Left lung (tissue), 10 donors: ENCODE measurements around the gene TNF. TPM values are rescaled to one million over a fixed set of nuclear protein-coding genes. Genes with fewer than 3 reads are reported as not detected.

ENCODE experiments used
- ATAC-seq: fragments of 200-7000 bp; cut with Tn5 transposase; one replicate; pipeline ENCODE4 v1.9.1; 2020; ENCODE audit warnings: moderate library complexity
- DNase-seq, 4 donors: peaks; one replicate each; pipeline ENCODE4 v3.0.0-alpha.2; 2013 to 2020
- H3K27ac ChIP-seq, 2 donors: fragments of 200-600 bp; sonication (generic) in 1 of 2; one replicate each; pipeline versions ENCODE4 v1.5.0 to v1.8.0; 2020 to 2021
- H3K27me3 ChIP-seq, 2 donors: fragments of 200-600 bp; sonication (generic) in 1 of 2; one replicate each; pipeline versions ENCODE4 v1.5.0 to v1.8.0; 2020 to 2021
- H3K36me3 ChIP-seq, 2 donors: fragments of 200-600 bp; sonication (generic) in 1 of 2; one replicate each; pipeline versions ENCODE4 v1.5.0 to v1.8.0; 2020 to 2021
- H3K4me1 ChIP-seq, 2 donors: fragments of 200-600 bp; one replicate each; pipeline ENCODE4 v1.8.0; 2021
- H3K4me3 ChIP-seq, 2 donors: fragments of 200-600 bp; sonication (generic) in 1 of 2; one replicate each; pipeline versions ENCODE4 v1.5.0 to v1.8.0; 2020 to 2021; ENCODE audit warnings: mild to moderate bottlenecking in 1 of 2
- H3K9me3 ChIP-seq, 2 donors: fragments of 200-600 bp; sonication (generic) in 1 of 2; one replicate each; pipeline versions ENCODE4 v1.5.0 to v1.8.0; 2020 to 2021
- intact Hi-C, 2 donors: fragments of 100-400 bp; cut with DNase I; formaldehyde crosslinking; loops; one replicate each; pipeline versions ENCODE4 v1.11.2 to v1.14.2; 2022
- polyA plus RNA-seq, 6 donors: library from polyadenylated mRNA; unstranded; fragments of 120-200 nt; gene quantifications; one replicate each; pipeline ENCODE4 v1.2.1, GENCODE V29; 2013; ENCODE audit not compliant: insufficient read length in 6 of 6
- total RNA-seq, 2 donors: library from RNA; stranded (reverse); fragmentation: NEBNext Ultra II Directional; extraction: Animal tissue kit (Norgen Biotek cat#: 25700); gene quantifications; one replicate each; pipeline ENCODE4 v1.2.1, GENCODE V29; 2021
- TF ChIP-seq, protein P1 (sequence below), 2 donors: fragments of 200-600 bp; sonication (generic) in 1 of 2; IDR thresholded peaks; one replicate each; pipeline versions ENCODE4 v1.5.0 to v1.8.0; 2021; ENCODE audit warnings: antibody characterized with exemption in 2 of 2
- donor health status: DM: no; HTN: yes; CAD: no.
- donor health status: DM: no; HTN: no; CAD: no.

TNF gene
- total and polyA plus RNA-seq, 8 donors: 0.19 to 10.4 (median 0.29) TPM; not detected in 1

DNA sequence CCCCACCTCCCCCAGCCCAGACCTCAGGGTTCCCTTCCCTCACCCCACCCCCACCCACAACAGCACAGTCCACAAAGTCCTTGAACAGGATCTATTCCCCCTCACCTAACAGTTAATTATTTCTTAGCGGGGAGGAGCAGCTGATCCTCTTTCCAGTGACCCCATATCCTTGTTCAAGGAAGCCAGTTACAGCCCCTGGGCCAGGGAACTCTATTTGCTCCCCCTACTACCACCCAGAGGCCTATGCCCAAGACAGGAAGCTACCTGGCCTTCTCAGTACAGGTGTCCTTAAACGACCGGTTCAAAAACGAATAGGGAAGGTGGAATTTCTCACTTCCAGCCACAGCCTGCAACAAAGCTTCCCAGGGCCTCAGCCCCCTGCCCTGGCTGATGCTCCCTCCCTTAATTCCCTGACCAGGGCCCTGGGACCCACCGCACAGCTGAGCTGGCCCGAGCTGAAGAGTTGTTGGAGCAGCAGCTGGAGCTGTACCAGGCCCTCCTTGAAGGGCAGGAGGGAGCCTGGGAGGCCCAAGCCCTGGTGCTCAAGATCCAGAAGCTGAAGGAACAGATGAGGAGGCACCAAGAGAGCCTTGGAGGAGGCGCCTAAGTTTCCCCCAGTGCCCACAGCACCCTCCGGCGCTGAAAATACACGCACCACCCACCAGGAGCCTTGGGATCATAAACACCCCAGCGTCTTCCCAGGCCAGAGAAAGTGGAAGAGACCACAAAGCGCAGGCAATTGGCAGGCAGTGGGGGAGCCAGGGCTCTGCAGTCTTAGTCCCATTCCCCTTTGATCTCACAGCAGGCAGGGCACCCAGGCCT is 45.8 kb upstream of the TNF start:
- no peak for ATAC-seq
- H3K27ac ChIP-seq: no peak overlapping the region
- no peaks in the 10 kb centered on the region for H3K27me3 ChIP-seq
- no peak overlapping the region for H3K4me3 ChIP-seq
- peaks cover 0 to 62% of the 10 kb centered on the region in 2 donors for H3K36me3 ChIP-seq
- no peak for DNase-seq
- peaks cover 0 to 2% of the 10 kb centered on the region in 2 donors for H3K4me1 ChIP-seq
- H3K9me3 ChIP-seq: no peaks in the 10 kb centered on the region
- intact Hi-C loops: no loop called here
- TF ChIP-seq, protein P1, sequence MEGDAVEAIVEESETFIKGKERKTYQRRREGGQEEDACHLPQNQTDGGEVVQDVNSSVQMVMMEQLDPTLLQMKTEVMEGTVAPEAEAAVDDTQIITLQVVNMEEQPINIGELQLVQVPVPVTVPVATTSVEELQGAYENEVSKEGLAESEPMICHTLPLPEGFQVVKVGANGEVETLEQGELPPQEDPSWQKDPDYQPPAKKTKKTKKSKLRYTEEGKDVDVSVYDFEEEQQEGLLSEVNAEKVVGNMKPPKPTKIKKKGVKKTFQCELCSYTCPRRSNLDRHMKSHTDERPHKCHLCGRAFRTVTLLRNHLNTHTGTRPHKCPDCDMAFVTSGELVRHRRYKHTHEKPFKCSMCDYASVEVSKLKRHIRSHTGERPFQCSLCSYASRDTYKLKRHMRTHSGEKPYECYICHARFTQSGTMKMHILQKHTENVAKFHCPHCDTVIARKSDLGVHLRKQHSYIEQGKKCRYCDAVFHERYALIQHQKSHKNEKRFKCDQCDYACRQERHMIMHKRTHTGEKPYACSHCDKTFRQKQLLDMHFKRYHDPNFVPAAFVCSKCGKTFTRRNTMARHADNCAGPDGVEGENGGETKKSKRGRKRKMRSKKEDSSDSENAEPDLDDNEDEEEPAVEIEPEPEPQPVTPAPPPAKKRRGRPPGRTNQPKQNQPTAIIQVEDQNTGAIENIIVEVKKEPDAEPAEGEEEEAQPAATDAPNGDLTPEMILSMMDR (IDR thresholded peaks at IDR 0.05): no peak

DNA sequence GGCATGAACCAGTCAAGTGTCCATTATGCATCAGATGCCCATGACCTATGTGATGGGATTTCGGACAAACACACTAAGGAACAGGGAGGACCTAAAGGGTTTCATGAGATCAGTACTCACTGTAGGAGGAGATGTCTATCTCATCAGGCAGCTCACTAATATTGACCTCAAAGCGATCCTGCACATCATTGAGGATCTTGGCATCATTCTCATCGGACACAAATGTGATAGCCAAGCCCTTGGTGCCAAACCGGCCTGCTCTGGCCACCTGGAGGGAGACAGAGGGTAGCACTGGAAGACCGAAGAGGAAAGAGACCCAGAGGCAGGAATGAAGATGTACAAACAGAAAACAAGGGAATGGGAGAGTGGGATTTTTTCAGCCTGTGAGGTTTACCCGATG is 44.7 kb upstream of the TNF start:
- no peak overlapping the region for H3K4me3 ChIP-seq
- intact Hi-C loops: no loop called here
- TF ChIP-seq, protein P1 (IDR thresholded peaks at IDR 0.05): no peak
- ATAC-seq: no peak
- H3K36me3 ChIP-seq: peaks cover 0 to 73% of the 10 kb centered on the region in 2 donors
- H3K4me1 ChIP-seq: peaks cover 0 to 5% of the 10 kb centered on the region in 2 donors
- H3K27ac ChIP-seq: no peak overlapping the region
- H3K27me3 ChIP-seq: no peaks in the 10 kb centered on the region
- no peak for DNase-seq
- no peaks in the 10 kb centered on the region for H3K9me3 ChIP-seq

DNA sequence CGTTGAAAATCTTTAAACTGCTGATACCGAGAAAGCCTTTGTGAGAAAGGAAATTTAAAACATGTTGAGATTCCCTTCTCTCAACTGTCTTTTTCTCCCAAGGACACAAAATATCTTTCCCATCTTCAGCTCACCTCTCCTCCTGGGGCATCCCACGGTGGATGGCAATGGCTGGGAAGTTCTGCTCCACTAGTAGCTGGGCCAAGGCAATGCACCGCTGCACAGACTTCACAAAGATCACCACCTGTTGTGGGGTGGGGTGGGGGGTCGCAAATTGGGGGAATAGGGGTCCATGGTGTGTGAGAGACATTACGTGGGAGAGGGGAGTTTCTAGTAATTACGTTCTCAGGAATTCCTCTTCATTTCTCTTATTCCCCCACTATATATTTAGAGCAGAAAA is 44.2 kb upstream of the TNF start:
- Histone ChIP-seq H3K9me3 (no peaks in the 10 kb centered on the region), H3K4me1 (peaks cover 0 to 10% of the 10 kb centered on the region in 2 donors), H3K36me3 (peaks cover 0 to 78% of the 10 kb centered on the region in 2 donors), H3K27ac (no peak overlapping the region), H3K4me3 (no peak overlapping the region), H3K27me3 (no peaks in the 10 kb centered on the region)
- TF ChIP-seq, protein P1 (IDR thresholded peaks at IDR 0.05): no peak
- intact Hi-C loops: no loop called here
- ATAC-seq: no peak
- DNase-seq: no peak

DNA sequence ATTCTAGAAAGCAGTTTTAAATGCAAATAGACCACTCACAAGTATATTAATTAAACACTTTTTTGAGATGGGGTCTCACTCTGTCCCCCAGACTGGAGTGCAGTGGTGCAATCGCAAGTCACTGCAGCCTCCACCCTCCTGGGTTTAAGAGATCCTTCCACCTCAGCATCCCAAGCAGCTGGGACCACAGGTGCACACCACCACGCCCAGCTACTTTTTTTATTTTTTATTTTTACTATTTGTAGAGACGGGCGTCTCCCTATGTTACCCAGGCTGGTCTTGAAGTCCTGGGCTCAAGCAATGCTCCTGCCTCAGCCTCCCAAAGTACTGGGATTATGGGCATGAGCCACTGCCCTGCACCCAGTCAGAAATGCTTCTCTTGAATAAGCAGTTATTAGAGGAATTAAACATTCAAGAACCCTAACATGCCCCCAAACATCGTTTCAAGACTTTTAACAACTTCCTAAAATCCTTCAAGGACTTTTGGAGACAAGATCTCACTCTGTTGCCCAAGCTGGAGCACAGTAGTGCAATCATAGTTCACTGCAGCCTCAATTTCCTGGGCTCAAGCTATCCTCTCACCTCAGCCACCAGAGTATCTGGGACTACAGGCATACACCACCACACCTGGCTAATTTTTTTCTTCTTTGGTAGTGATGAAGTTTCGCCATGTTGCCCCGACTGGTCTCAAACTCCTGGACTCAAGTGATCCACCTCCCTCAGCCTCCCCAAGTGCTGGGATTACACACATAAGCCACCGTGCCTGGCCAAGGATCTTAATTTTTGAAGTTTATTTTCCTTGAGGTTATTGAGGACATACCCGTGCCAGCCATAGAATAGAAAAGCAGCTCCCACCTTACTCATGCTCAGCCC is 43.4 kb upstream of the TNF start:
- Histone ChIP-seq H3K4me3 (no peak overlapping the region), H3K4me1 (peaks cover 0 to 15% of the 10 kb centered on the region in 2 donors), H3K36me3 (peaks cover 0 to 86% of the 10 kb centered on the region in 2 donors), H3K9me3 (no peaks in the 10 kb centered on the region), H3K27me3 (no peaks in the 10 kb centered on the region), H3K27ac (no peak overlapping the region)
- intact Hi-C loops: no loop called here
- TF ChIP-seq, protein P1 (IDR thresholded peaks at IDR 0.05): no peak
- DNase-seq: no peak
- no peak for ATAC-seq
